ENCODE measurements around the gene IGSF6. TPM values are rescaled to one million over a fixed set of nuclear protein-coding genes. Genes with fewer than 3 reads are reported as not detected.

Gene IGSF6
- total RNA-seq, 2 experiments from 2014 or later, result 0.28 to 0.30 TPM

- CTCF ChIA-PET (ENCODE audit: unreplicated experiment), result no interaction called here
- POLR2A ChIA-PET, result interaction anchor here (0.8 kb wide), 1 partner anchor 15 kb away, joined by 5 read pairs; no protein-coding TSS in a partner anchor
- Histone ChIP-seq H3K4me3 (ENCODE audit: low read depth, low read length, poor library complexity, severe bottlenecking) (no peak overlapping the region), H3K4me1 (ENCODE audit: insufficient read depth, low read length, poor library complexity, severe bottlenecking) (peaks cover 19% of the 10 kb centered on the region), H4K20me1 (ENCODE audit: insufficient read depth, low read length) (no peaks in the 10 kb centered on the region), H2AFZ (ENCODE audit: low read length) (no peak overlapping the region), H3K79me2 (ENCODE audit: insufficient read depth, low read depth, low read length) (peaks cover 18% of the 10 kb centered on the region; the same call in 1 of the 2 replicates), H3K27ac (ENCODE audit: low read depth, low read length, poor library complexity, severe bottlenecking) (no peak overlapping the region), H3K4me2 (ENCODE audit: low read length) (no peak overlapping the region), H3K9me2 (ENCODE audit: insufficient read depth, low read length) (no peaks in the 10 kb centered on the region), H3K36me3 (ENCODE audit: insufficient read depth, low read length) (peaks cover 71% of the 10 kb centered on the region), H3K9me3 (ENCODE audit: low read length) (no peaks in the 10 kb centered on the region)
- intact Hi-C loops (cut with micrococcal nuclease; ENCODE audit: unreplicated experiment), result no loop called here
- TF ChIP-seq EZH2phosphoT487 (IDR thresholded peaks at IDR 0.05; ENCODE audit: borderline replicate concordance, low read depth, low read length) (no peak), CTCF (conservative IDR thresholded peaks at IDR 0.05; ENCODE audit: low read length) (no peak)
- DNase-seq (ENCODE audit: low spot score), result no peak
- BruUV-seq (replicated peaks), result no TSS peak
These were observed 34.1 kb downstream of the IGSF6 start for GRCh38 chr16:21618281-21618680.

- DNase-seq (ENCODE audit: low spot score), result no peak
- BruUV-seq (replicated peaks), result no TSS peak
- intact Hi-C loops (cut with micrococcal nuclease; ENCODE audit: unreplicated experiment), result no loop called here
- ChIA-PET POLR2A (no interaction called here), CTCF (ENCODE audit: unreplicated experiment) (no interaction called here)
- Histone ChIP-seq H4K20me1 (ENCODE audit: insufficient read depth, low read length) (no peaks in the 10 kb centered on the region), H2AFZ (ENCODE audit: low read length) (no peak overlapping the region), H3K9me2 (ENCODE audit: insufficient read depth, low read length) (no peaks in the 10 kb centered on the region), H3K79me2 (ENCODE audit: insufficient read depth, low read depth, low read length) (peaks cover 23% of the 10 kb centered on the region), H3K4me3 (ENCODE audit: low read depth, low read length, poor library complexity, severe bottlenecking) (no peak overlapping the region), H3K4me2 (ENCODE audit: low read length) (0 out of 2 replicates have a peak overlapping the region, but pooled peaks have one; percentile 8), H3K9me3 (ENCODE audit: low read length) (no peaks in the 10 kb centered on the region), H3K27ac (ENCODE audit: low read depth, low read length, poor library complexity, severe bottlenecking) (no peak overlapping the region), H3K4me1 (ENCODE audit: insufficient read depth, low read length, poor library complexity, severe bottlenecking) (peaks cover 19% of the 10 kb centered on the region), H3K36me3 (ENCODE audit: insufficient read depth, low read length) (peaks cover 71% of the 10 kb centered on the region)
- no peak for TF ChIP-seq CTCF (conservative IDR thresholded peaks at IDR 0.05; ENCODE audit: low read length)
- TF ChIP-seq EZH2phosphoT487 (IDR thresholded peaks at IDR 0.05; ENCODE audit: borderline replicate concordance, low read depth, low read length), result no peak
These were observed 34.8 kb downstream of the IGSF6 start for GRCh38 chr16:21617607-21618006.

- Histone ChIP-seq H3K79me2 (ENCODE audit: insufficient read depth, low read depth, low read length) (peaks cover 50% of the 10 kb centered on the region), H3K9me2 (ENCODE audit: insufficient read depth, low read length) (no peaks in the 10 kb centered on the region), H3K27ac (ENCODE audit: low read depth, low read length, poor library complexity, severe bottlenecking) (no peak overlapping the region), H3K36me3 (ENCODE audit: insufficient read depth, low read length) (peaks cover 63% of the 10 kb centered on the region), H4K20me1 (ENCODE audit: insufficient read depth, low read length) (peaks cover 17% of the 10 kb centered on the region; the same call in 1 of the 2 replicates), H3K4me3 (ENCODE audit: low read depth, low read length, poor library complexity, severe bottlenecking) (no peak overlapping the region), H3K4me2 (ENCODE audit: low read length) (no peak overlapping the region), H3K4me1 (ENCODE audit: insufficient read depth, low read length, poor library complexity, severe bottlenecking) (peaks cover 44% of the 10 kb centered on the region), H2AFZ (ENCODE audit: low read length) (no peak overlapping the region), H3K9me3 (ENCODE audit: low read length) (no peaks in the 10 kb centered on the region)
- POLR2A ChIA-PET, result no interaction called here
- CTCF ChIA-PET (ENCODE audit: unreplicated experiment), result no interaction called here
- TF ChIP-seq EZH2phosphoT487 (IDR thresholded peaks at IDR 0.05; ENCODE audit: borderline replicate concordance, low read depth, low read length) (no peak), CTCF (conservative IDR thresholded peaks at IDR 0.05; ENCODE audit: low read length) (peak; percentile 71)
- no TSS peak for BruUV-seq (replicated peaks)
- intact Hi-C loops (cut with micrococcal nuclease; ENCODE audit: unreplicated experiment), result no loop called here
- no peak for DNase-seq (ENCODE audit: low spot score)
These were observed 37.5 kb downstream of the IGSF6 start for GRCh38 chr16:21614896-21615295.

All from OCI-LY7 (cell line).